ENCODE data around the gene APLP1.

DNA sequence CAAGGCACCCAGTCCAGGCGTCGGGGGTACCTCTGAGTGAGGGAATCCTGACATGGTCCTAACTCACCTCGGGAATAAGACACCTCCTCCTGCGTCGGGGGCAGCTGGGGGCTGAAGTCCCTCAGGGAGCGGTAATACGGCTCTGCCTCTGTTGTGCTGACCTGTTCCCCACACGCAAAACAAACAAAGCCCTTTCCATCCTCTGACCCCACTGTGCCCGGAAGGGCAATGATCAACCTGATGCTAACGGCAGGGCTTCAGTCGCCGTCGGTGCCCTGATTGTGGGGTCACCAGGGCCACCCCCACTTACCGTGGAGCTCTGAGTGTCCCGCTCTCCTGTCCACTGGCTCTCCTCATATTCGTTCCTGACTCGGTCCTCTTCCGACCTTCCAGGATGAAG is 37.4 kb upstream of the APLP1 start:
- TF ChIP-seq SP1 (IDR thresholded peaks at IDR 0.05) = no peak
- no peak for TF ChIP-seq FOXK2 (IDR thresholded peaks at IDR 0.05)
- TF ChIP-seq CTBP1 (IDR thresholded peaks at IDR 0.05; ENCODE audit: borderline replicate concordance) = no peak
- no peak for TF ChIP-seq FOXA1 (IDR thresholded peaks at IDR 0.05)
- no peak for TF ChIP-seq SUZ12 (IDR thresholded peaks at IDR 0.05)
- TF ChIP-seq ZNF384 (IDR thresholded peaks at IDR 0.05) = no peak
- no peak for TF ChIP-seq ARNT (IDR thresholded peaks at IDR 0.05)
- TF ChIP-seq, protein P1, sequence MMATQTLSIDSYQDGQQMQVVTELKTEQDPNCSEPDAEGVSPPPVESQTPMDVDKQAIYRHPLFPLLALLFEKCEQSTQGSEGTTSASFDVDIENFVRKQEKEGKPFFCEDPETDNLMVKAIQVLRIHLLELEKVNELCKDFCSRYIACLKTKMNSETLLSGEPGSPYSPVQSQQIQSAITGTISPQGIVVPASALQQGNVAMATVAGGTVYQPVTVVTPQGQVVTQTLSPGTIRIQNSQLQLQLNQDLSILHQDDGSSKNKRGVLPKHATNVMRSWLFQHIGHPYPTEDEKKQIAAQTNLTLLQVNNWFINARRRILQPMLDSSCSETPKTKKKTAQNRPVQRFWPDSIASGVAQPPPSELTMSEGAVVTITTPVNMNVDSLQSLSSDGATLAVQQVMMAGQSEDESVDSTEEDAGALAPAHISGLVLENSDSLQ (IDR thresholded peaks at IDR 0.05) = no peak
- TF ChIP-seq FOXM1 (IDR thresholded peaks at IDR 0.05; ENCODE audit: borderline replicate concordance) = no peak
- TF ChIP-seq ELF4 (IDR thresholded peaks at IDR 0.05) = no peak
- TF ChIP-seq HDGF (IDR thresholded peaks at IDR 0.05; ENCODE audit: borderline replicate concordance) = no peak
- TF ChIP-seq LEF1 (IDR thresholded peaks at IDR 0.05; ENCODE audit: borderline replicate concordance) = no peak
- TF ChIP-seq BHLHE40 (IDR thresholded peaks at IDR 0.05; ENCODE audit: borderline replicate concordance) = no peak

Data from HEK293T (cell line).